Mucosa of stomach (tissue), 1 donor: ENCODE results near the gene CXCL10.

Experiments used
- H3K27me3 ChIP-seq: one replicate; pipeline ENCODE4 v1.7.0; 2013; ENCODE audit warnings: mild to moderate bottlenecking, low read length; ENCODE audit not compliant: control insufficient read depth, insufficient read depth
- H3K36me3 ChIP-seq: one replicate; pipeline ENCODE4 v1.7.0; 2013; ENCODE audit warnings: low read length; ENCODE audit not compliant: control insufficient read depth, insufficient read depth
- H3K4me1 ChIP-seq: one replicate; pipeline ENCODE4 v1.7.0; 2013; ENCODE audit warnings: mild to moderate bottlenecking, low read length; ENCODE audit not compliant: control insufficient read depth, insufficient read depth
- H3K4me3 ChIP-seq: one replicate; pipeline ENCODE4 v1.7.0; 2013; ENCODE audit warnings: low read length
- H3K9ac ChIP-seq: one replicate; pipeline ENCODE4 v1.7.0; 2013; ENCODE audit warnings: mild to moderate bottlenecking, low read length, moderate library complexity
- H3K9me3 ChIP-seq: one replicate; pipeline ENCODE4 v1.7.0; 2013; ENCODE audit warnings: mild to moderate bottlenecking, low read length, moderate library complexity; ENCODE audit not compliant: control insufficient read depth
- donor health status: Pancreatic carcinoma.

CXCL10 gene

DNA sequence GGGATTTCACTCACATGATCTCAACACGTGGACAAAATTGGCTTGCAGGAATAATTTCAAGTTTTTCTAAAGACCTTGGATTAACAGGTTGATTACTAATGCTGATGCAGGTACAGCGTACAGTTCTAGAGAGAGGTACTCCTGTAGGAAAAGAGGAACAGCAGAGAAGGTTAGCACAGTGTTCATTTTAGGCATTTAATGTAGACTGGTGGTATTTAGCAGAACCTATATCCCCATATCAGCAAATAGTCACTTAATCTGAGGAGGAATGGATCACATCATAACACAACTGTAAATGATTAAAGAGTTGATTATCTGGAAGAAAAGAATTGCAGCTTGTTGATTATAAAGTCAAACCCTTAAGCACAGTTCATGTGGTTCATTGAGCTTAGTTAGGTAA, 620 bp downstream of the CXCL10 start:
- no peaks in the 10 kb centered on the region for H3K9me3 ChIP-seq
- H3K4me1 ChIP-seq, result no peaks in the 10 kb centered on the region
- H3K9ac ChIP-seq, result no peak overlapping the region
- no peaks in the 10 kb centered on the region for H3K27me3 ChIP-seq
- no peaks in the 10 kb centered on the region for H3K36me3 ChIP-seq
- no peak overlapping the region for H3K4me3 ChIP-seq

DNA sequence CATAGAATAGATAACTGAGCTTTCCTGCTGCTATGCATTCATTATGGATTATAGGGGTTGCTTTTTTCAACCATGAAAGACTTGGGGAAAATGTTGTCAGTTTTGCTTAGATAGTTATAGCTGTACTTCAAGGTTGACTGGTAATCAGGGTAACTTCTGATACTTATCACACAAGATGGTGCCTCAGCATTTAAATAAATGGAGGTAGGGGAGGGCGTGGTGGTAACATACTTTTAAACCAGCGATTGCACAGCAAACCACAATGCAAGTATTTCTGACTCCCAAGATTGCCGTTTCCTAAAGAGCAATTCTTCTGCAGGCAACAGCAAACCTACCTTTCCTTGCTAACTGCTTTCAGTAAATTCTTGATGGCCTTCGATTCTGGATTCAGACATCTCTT, 1.3 kb downstream of the CXCL10 start:
- Histone ChIP-seq H3K4me3 (no peak overlapping the region), H3K9me3 (no peaks in the 10 kb centered on the region), H3K9ac (no peak overlapping the region), H3K4me1 (no peaks in the 10 kb centered on the region), H3K27me3 (no peaks in the 10 kb centered on the region), H3K36me3 (no peaks in the 10 kb centered on the region)

DNA sequence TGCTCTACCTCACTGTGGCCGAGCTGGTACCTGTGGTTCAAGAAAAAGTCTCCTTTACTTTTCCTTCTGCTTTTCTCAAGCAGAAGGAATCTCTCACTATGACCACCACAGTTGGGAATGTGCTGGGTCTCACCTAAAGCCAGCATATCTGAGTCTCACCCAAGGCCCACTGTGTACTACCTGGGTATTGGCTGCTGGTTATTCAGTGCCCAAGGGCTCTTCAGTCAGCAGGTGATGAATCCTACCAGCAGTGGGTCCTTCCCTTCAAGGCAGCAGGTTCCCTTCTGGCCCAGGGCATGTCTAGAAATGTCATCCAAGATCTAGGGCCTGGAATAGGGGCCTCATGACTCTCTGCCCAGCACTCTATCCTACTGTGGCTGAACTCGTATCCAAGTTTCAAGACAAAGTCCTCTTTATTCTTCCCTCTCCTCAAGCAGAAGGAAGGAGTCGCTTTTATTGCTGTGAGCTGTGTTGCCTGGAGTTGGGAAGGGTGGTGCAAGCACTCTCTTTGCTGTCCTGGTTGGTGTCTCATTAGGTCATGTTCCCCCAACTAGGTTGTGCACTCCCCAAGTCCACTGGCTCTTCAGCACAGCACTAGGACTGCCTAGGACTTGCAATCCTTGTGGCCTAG, 6.1 kb downstream of the CXCL10 start:
- Histone ChIP-seq H3K27me3 (no peaks in the 10 kb centered on the region), H3K9ac (no peak overlapping the region), H3K36me3 (no peaks in the 10 kb centered on the region), H3K4me3 (no peak overlapping the region), H3K9me3 (no peaks in the 10 kb centered on the region), H3K4me1 (peaks cover 7% of the 10 kb centered on the region)

DNA sequence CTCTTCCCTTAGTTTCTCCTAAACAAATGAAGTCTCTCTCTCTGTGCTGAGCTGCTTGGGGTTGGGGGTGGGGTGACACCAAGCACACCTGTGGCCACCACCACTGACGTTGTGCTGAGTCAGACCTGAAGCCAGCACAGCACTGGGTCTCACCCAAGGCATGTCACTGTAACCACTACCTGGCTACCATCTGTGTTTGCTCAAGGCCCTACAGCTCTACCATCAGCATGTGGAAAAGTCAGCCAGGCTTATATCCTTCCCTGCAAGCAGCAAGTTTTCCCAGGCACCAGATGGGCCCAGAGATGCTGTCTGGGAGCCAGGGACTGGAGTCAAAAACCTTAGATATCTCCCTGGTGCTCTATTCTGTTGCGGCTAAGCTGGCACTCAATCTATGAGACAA, 6.9 kb downstream of the CXCL10 start:
- H3K4me1 ChIP-seq, result peaks cover 7% of the 10 kb centered on the region
- H3K27me3 ChIP-seq, result no peaks in the 10 kb centered on the region
- H3K36me3 ChIP-seq, result no peaks in the 10 kb centered on the region
- no peaks in the 10 kb centered on the region for H3K9me3 ChIP-seq
- H3K4me3 ChIP-seq, result no peak overlapping the region
- no peak overlapping the region for H3K9ac ChIP-seq

DNA sequence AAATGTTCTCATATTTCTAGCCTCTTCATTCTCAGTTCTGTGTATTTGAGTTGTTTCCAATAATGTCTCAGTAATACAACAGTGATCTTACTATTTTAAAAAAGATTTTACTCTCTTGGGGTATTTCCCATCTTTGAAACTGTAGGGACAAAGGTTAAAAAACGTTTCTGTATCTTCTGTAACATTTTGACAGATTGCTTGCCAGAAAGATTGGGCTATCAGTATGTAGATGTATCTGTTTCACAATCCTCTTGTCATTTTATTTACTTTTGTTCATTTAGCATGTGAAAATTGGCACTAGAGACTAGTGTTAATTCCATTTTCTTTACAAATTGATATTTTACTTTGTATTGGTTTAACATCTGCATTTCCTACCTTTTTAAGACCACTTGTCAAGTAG, 9.8 kb downstream of the CXCL10 start:
- Histone ChIP-seq H3K27me3 (no peaks in the 10 kb centered on the region), H3K36me3 (no peaks in the 10 kb centered on the region), H3K9me3 (no peaks in the 10 kb centered on the region), H3K4me3 (no peak overlapping the region), H3K9ac (no peak overlapping the region), H3K4me1 (peaks cover 7% of the 10 kb centered on the region)

DNA sequence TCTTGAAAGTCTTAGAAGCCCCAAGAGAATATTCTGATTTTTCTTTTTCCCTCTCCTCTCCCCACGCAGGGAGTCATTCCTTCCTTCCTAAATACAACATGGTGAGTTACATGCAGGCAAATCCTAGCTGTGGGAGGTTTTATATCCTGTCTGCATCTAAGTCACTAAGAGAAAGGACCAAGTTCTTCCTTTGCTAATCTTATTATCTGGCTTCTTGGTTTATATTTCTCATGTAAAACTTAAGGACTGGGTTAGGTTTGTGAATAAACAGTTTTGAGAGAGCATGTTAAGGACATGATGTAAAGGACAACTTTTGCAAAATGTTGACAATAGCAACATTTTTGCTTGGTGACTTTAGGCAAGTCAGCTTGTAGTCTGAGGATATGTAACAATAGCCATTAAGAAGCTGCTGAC, 10.9 kb downstream of the CXCL10 start:
- no peaks in the 10 kb centered on the region for H3K9me3 ChIP-seq
- no peaks in the 10 kb centered on the region for H3K27me3 ChIP-seq
- no peaks in the 10 kb centered on the region for H3K36me3 ChIP-seq
- H3K4me3 ChIP-seq, result no peak overlapping the region
- peaks cover 7% of the 10 kb centered on the region for H3K4me1 ChIP-seq
- H3K9ac ChIP-seq, result peak overlapping the region; percentile 30

DNA sequence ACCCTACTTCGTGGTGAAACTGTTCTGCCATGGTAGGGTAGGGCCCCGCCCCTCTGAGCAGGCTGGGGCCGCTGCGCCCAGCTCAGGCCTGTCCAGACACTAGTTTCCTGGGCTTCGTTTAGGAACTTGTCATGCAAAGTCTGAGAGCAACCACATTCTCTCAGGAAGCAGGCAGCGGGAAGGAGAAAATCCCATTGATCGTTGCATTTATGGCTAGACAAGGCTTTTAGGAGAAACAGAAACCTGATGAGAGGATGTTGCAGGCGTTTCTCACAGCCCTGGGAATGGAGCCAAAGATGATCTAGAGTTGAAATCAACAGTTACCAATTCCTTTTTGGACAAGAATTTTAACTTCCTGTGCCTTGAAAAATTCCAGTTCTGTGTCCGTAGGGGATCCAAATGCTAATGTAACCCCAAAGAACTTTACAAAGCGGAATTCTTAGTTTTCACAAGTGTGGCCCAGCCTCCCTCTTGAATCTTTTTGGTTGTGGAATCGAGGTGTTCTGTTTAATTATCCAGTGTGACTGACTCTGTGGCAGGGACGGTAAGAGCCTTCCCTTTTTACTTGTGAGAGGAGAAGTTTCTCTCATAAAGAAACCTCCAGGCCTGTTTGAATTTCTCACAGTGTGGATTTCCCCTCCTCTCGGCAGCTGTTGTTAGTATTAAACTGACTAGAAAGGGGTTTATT, 11.5 kb downstream of the CXCL10 start:
- no peaks in the 10 kb centered on the region for H3K27me3 ChIP-seq
- no peak overlapping the region for H3K4me3 ChIP-seq
- peak overlapping the region; percentile 30 for H3K9ac ChIP-seq
- H3K4me1 ChIP-seq, result peaks cover 10% of the 10 kb centered on the region
- H3K9me3 ChIP-seq, result no peaks in the 10 kb centered on the region
- no peaks in the 10 kb centered on the region for H3K36me3 ChIP-seq

DNA sequence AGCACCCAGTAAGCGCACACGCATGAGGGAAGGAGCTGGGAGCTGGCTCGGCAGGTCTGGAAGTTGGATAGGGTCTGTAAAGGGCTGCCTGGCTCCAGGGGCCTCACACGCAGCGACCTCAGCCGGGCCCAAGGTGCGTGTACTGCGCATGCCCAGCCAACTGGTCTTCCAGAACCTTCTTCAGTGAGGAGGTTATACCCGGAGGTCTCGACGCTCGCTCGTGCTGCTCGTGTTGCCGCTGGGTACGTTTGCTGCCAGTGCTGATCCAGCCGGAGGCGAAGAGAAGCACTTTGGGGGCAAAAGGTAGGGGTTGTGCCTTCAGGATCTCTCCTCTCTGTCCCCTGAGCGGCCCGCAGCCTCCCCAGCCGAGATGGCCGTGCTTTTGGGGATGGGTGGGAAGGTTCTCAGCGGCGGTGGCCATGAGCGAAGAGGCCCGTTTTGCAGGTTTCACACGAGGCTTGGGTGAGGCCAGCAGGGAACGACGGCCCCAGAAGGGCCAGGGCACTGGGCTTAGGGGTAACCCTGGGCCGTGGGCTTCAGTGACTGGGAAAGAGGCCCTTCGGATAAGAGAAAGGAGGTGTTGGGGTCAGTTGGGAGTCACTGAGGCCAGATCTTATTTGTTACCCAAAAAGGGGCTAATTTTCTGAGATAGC, 12.2 kb downstream of the CXCL10 start:
- Histone ChIP-seq H3K4me1 (peaks cover 17% of the 10 kb centered on the region), H3K36me3 (no peaks in the 10 kb centered on the region), H3K4me3 (no peak overlapping the region), H3K9ac (no peak overlapping the region), H3K9me3 (no peaks in the 10 kb centered on the region), H3K27me3 (no peaks in the 10 kb centered on the region)

DNA sequence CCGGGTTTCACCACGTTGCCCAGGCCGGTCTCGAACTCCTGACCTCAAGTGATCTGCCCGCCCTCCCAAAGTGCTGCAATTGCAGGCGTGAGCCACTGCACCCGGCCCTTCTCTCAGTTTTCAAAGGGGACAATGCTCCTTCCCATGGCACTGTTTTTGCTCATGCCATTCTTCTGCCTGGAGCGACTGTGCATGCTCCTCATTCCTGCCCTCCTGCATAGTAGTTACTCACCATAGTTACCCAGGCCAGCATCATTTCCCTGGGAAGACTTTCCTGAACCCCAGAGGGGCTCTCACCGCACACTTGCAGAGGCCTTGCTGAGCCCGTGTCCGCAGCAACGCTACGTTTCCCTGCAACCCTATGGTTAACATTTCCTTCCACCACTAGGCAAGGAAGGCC, 12.7 kb downstream of the CXCL10 start:
- no peaks in the 10 kb centered on the region for H3K9me3 ChIP-seq
- H3K27me3 ChIP-seq, result no peaks in the 10 kb centered on the region
- peaks cover 17% of the 10 kb centered on the region for H3K4me1 ChIP-seq
- H3K9ac ChIP-seq, result no peak overlapping the region
- no peak overlapping the region for H3K4me3 ChIP-seq
- H3K36me3 ChIP-seq, result no peaks in the 10 kb centered on the region

DNA sequence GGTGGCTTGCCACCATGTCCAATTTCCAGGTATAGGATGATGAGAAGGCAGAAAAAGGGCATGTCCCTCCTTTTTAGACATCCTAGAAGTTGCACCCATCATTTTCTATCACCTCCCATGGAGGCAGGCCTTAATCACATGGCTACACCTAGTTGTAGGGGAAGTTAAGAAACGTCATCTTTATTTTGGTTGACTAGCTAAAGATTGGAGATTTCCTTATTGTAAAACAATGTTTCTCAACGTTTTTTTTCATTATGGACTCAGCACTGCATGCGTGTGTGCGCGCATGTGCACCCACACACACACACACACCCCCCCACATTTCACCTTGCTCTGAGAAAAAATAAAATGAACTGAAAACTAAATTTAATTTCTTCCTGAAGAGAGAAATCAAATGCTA, 14.0 kb downstream of the CXCL10 start:
- Histone ChIP-seq H3K9ac (no peak overlapping the region), H3K4me3 (no peak overlapping the region), H3K9me3 (no peaks in the 10 kb centered on the region), H3K36me3 (no peaks in the 10 kb centered on the region), H3K4me1 (peaks cover 17% of the 10 kb centered on the region), H3K27me3 (no peaks in the 10 kb centered on the region)

DNA sequence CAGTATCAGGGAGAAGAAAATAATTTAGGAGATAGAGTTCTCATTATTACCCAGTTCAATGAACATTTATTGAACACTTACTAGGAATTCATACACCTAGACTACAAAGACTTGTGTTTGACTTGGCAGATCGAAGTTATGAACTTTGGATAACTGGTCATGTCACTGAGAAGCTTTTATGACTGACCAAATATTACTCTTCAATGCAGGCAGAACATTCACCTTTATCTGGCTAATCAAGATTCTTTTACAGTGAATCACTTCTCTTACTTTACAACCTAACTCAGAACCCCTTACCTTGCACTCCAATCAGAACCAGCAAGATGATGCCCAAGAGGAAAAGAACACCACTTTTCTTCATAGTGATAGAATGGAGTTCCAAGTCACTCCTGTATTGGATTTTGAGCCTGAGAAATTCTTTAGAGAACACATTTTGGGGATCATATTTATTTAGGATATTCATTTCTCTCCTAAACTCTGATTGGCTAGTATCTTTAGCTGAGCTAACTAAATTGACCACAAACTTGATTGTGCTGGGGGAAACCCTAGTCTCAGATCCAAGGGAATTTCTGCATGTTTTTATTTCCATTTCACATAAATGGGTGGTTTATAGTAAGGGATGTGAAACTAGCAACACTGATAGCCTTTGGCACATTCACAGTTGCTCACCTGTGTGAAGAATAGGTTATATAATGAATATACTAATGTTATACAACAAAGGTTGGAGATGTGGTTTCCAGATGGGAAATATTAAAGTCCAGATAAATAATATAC, 16.0 kb downstream of the CXCL10 start, which contains the start of gene CXCL9:
TSS of gene CXCL9 (minus strand) at position 421 of the 774 bp plus-strand sequence. CDS start at position 361, 60 bp downstream.
- Histone ChIP-seq H3K9me3 (no peaks in the 10 kb centered on the region), H3K36me3 (no peaks in the 10 kb centered on the region), H3K4me3 (no peak within 1 kb of the TSS), H3K4me1 (peaks cover 10% of the 10 kb centered on the region), H3K27me3 (no peaks in the 10 kb centered on the region), H3K9ac (no peak within 1 kb of the TSS)

DNA sequence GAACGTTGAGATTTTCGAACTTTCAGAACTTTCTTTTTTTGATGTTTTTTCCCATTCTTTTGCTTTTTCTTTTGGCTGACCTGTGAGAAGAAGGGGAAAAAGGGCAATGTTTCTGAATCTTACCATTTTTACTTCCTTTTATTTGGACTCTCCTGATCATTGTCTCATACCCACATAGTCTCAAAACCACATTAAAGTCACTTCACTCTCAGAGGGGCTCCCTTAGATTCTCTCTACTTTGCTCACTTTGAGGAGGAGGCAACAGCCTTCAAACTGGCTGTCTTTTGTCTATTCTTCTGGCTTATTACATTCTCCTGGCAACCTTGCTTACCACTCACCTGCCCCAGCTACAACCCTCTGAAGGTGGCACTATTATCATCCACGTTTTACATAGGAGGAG, 19.7 kb downstream of the CXCL10 start:
- no peaks in the 10 kb centered on the region for H3K9me3 ChIP-seq
- H3K9ac ChIP-seq, result no peak overlapping the region
- H3K4me3 ChIP-seq, result no peak overlapping the region
- no peaks in the 10 kb centered on the region for H3K36me3 ChIP-seq
- no peaks in the 10 kb centered on the region for H3K27me3 ChIP-seq
- peaks cover 10% of the 10 kb centered on the region for H3K4me1 ChIP-seq
